ENCODE results near the gene OR52N1. TPM values are rescaled to one million over a fixed set of nuclear protein-coding genes. Genes with fewer than 3 reads are reported as not detected.

Gene OR52N1
- total and polyA plus RNA-seq, 9 of the 15 experiments (the other 6 are each of a cell fraction or from before 2014, with no cell fraction given): not detected

- no peak overlapping the region for H3K9ac ChIP-seq (ENCODE audit: insufficient read depth in 1 of 2, low read depth in 2 of 2, low read length in 2 of 2)
- ChIA-PET POLR2A (no interaction called here), CTCF (ENCODE audit: low intra/inter-chr PET ratio) (no interaction called here)
- no peak overlapping the region for H3K27ac ChIP-seq (ENCODE audit: extremely low read depth, low read depth, low read length)
- BruUV-seq (replicated peaks): no TSS peak
- TF ChIP-seq NUFIP1 (IDR thresholded peaks at IDR 0.05; ENCODE audit: partially characterized antibody): no peak
- no peak for TF ChIP-seq ZNF133 (CRISPR knock-in tag; IDR thresholded peaks at IDR 0.05)
- TF ChIP-seq RFX1 (IDR thresholded peaks at IDR 0.05): no peak
- TF ChIP-seq TARDBP (IDR thresholded peaks at IDR 0.05): no peak
- TF ChIP-seq PML (IDR thresholded peaks at IDR 0.05; ENCODE audit: low read length): no peak
- no peak for TF ChIP-seq STAT6 (CRISPR knock-in tag; IDR thresholded peaks at IDR 0.05)
- no peak for TF ChIP-seq JUN (IDR thresholded peaks at IDR 0.05; ENCODE audit: borderline replicate concordance, low read depth, low read length)
- no peak for TF ChIP-seq JUN (CRISPR knock-in tag; IDR thresholded peaks at IDR 0.05; ENCODE audit: borderline replicate concordance)
- no peak for TF ChIP-seq ZNF24 (IDR thresholded peaks at IDR 0.05)
- no peak for TF ChIP-seq ZNF134 (CRISPR knock-in tag; conservative IDR thresholded peaks at IDR 0.05)
- no peak for TF ChIP-seq ZNF561 (CRISPR knock-in tag; conservative IDR thresholded peaks at IDR 0.05)
- TF ChIP-seq TSHZ1 (CRISPR knock-in tag; IDR thresholded peaks at IDR 0.05): no peak
- TF ChIP-seq MTA3 (IDR thresholded peaks at IDR 0.05; ENCODE audit: borderline replicate concordance): no peak
- H3K79me2 ChIP-seq (ENCODE audit: control insufficient read depth, insufficient read depth, low read length): no peaks in the 10 kb centered on the region
- no peak overlapping the region for H3K4me2 ChIP-seq (ENCODE audit: insufficient read depth, low read length)
- ATAC-seq (no peak), DNase-seq (ENCODE audit: extremely low read depth in 1 of 4, low spot score in 3 of 4) (no peak), FAIRE-seq (no peak)
- H3K9me1 ChIP-seq (ENCODE audit: control insufficient read depth, insufficient read depth, low read length): no peaks in the 10 kb centered on the region
- no peak overlapping the region for H2AFZ ChIP-seq (ENCODE audit: low read depth, low read length)
- intact Hi-C loops (cut with micrococcal nuclease) (no loop called here), in situ Hi-C loops (cut with MboI) (no loop called here)
- H3K9me3 ChIP-seq (replicated peaks; ENCODE audit: control insufficient read depth, insufficient read depth, low read depth, low read length): 0 out of 2 replicates have a peak, but pooled peaks cover under 1% of the 10 kb centered on the region
- no peaks in the 10 kb centered on the region for H3K27me3 ChIP-seq (ENCODE audit: control insufficient read depth in 2 of 2, insufficient read depth in 2 of 2, low read length in 2 of 2)
- H4K20me1 ChIP-seq (replicated peaks; ENCODE audit: control insufficient read depth, insufficient read depth, low read length): no peaks in the 10 kb centered on the region
- 0% methylated on average over 3 of the region's 3 CpGs for WGBS (ENCODE audit: insufficient coverage, low coverage, missing lambda C conversion rate)
- H3K4me3 ChIP-seq: no peak overlapping the region
- no peaks in the 10 kb centered on the region for H3K4me1 ChIP-seq (replicated peaks in 1 of 2; ENCODE audit: control insufficient read depth in 2 of 2, insufficient read depth in 2 of 2, low read length in 2 of 2)
- no peaks in the 10 kb centered on the region for H3K36me3 ChIP-seq (ENCODE audit: control insufficient read depth, insufficient read depth, low read length)
Observed at GRCh38 chr11:5746614-5747013, 44.5 kb downstream of the OR52N1 start.
